HEK293T (cell line): ENCODE results near the gene KIF2B.

Experiments used
- ARNT ChIP-seq: fragments of 450-650 bp; IDR thresholded peaks from 2 replicates; pipeline ENCODE4 v1.6.1; 2017; ENCODE audit warnings: mild to moderate bottlenecking
- BHLHE40 ChIP-seq: fragments of 450-650 bp; IDR thresholded peaks from 2 replicates; pipeline ENCODE4 v1.6.1; 2016; ENCODE audit warnings: mild to moderate bottlenecking, moderate library complexity, borderline replicate concordance
- ELF4 ChIP-seq: fragments of 450-650 bp; IDR thresholded peaks from 2 replicates; pipeline ENCODE4 v1.6.1; 2017; ENCODE audit warnings: antibody characterized with exemption
- FOXA1 ChIP-seq: fragments of 450-650 bp; IDR thresholded peaks from 2 replicates; pipeline ENCODE4 v1.6.1; 2016; ENCODE audit warnings: mild to moderate bottlenecking
- FOXK2 ChIP-seq: fragments of 450-650 bp; IDR thresholded peaks from 2 replicates; pipeline ENCODE4 v1.6.1; 2016; ENCODE audit warnings: mild to moderate bottlenecking
- FOXM1 ChIP-seq: fragments of 450-650 bp; IDR thresholded peaks from 2 replicates; pipeline ENCODE4 v1.6.1; 2017; ENCODE audit warnings: mild to moderate bottlenecking, borderline replicate concordance
- L3MBTL2 ChIP-seq: fragments of 450-650 bp; conservative IDR thresholded peaks from 2 replicates; pipeline ENCODE4 v1.6.1; 2016; ENCODE audit warnings: mild to moderate bottlenecking
- LEF1 ChIP-seq: fragments of 450-650 bp; IDR thresholded peaks from 2 replicates; pipeline ENCODE4 v1.6.1; 2017; ENCODE audit warnings: mild to moderate bottlenecking, borderline replicate concordance
- PKNOX1 ChIP-seq: fragments of 450-650 bp; IDR thresholded peaks from 2 replicates; pipeline ENCODE4 v1.6.1; 2016
- SP1 ChIP-seq: fragments of 450-650 bp; IDR thresholded peaks from 2 replicates; pipeline ENCODE4 v1.6.1; 2017
- SUZ12 ChIP-seq: fragments of 450-650 bp; IDR thresholded peaks from 2 replicates; pipeline ENCODE4 v1.6.1; 2016; ENCODE audit warnings: mild to moderate bottlenecking
- TARDBP ChIP-seq: fragments of 450-650 bp; IDR thresholded peaks from 2 replicates; pipeline ENCODE4 v1.6.1; 2016

- no peak for TF ChIP-seq FOXM1
- TF ChIP-seq SP1: no peak
- TF ChIP-seq FOXA1: no peak
- no peak for TF ChIP-seq FOXK2
- TF ChIP-seq BHLHE40: no peak
- TF ChIP-seq ARNT: no peak
- TF ChIP-seq TARDBP: no peak
- TF ChIP-seq ELF4: no peak
- TF ChIP-seq PKNOX1: no peak
- no peak for TF ChIP-seq SUZ12
- TF ChIP-seq LEF1: no peak
- TF ChIP-seq L3MBTL2: no peak
These were observed 21.9 kb downstream of the KIF2B start for GRCh38 chr17:53844491-53845107.
